CD14-positive monocyte (primary cell): Measurements from ENCODE around the gene ZNF318. TPM values are rescaled to one million over a fixed set of nuclear protein-coding genes. Genes with fewer than 3 reads are reported as not detected.
A peak's percentile ranks its signal among the peaks of the same experiment; 100 is the strongest.

Experiments used
- DNase-seq, 3 donors: peaks; one replicate each; pipeline ENCODE4 v3.0.0-alpha.2; 2011 to 2022
- H2AFZ ChIP-seq: 2 replicates; pipeline ENCODE4 v1.6.0; 2012; ENCODE audit warnings: mild to moderate bottlenecking, low read depth, low read length, inconsistent platforms; ENCODE audit not compliant: insufficient read depth, poor library complexity, severe bottlenecking
- H3K27ac ChIP-seq, 2 donors: 1 replicate in 1 of 2; 2 replicates in 1 of 2; pipeline ENCODE4 v1.5.1; 2012 to 2013; ENCODE audit warnings: low read length in 2 of 2, control low read depth in 1 of 2, inconsistent platforms in 1 of 2, low read depth in 1 of 2, mild to moderate bottlenecking in 1 of 2
- H3K27me3 ChIP-seq, 2 donors: one replicate each; pipeline versions ENCODE4 v1.6.0 to v1.6.1; 2011 to 2013; ENCODE audit warnings: low read length in 2 of 2; ENCODE audit not compliant: control insufficient read depth in 2 of 2, insufficient read depth in 2 of 2
- H3K36me3 ChIP-seq, 2 donors: replicated peaks in 1 of 2; 1 replicate in 1 of 2; 2 replicates in 1 of 2; pipeline versions ENCODE4 v1.5.1 to v1.6.1; 2012 to 2013; ENCODE audit warnings: low read length in 2 of 2, control low read depth in 1 of 2, inconsistent platforms in 1 of 2, mild to moderate bottlenecking in 1 of 2; ENCODE audit not compliant: insufficient read depth in 2 of 2, control insufficient read depth in 1 of 2
- H3K4me1 ChIP-seq, 2 donors: 1 replicate in 1 of 2; 2 replicates in 1 of 2; pipeline versions ENCODE4 v1.5.1 to v1.6.1; 2012 to 2013; ENCODE audit warnings: low read length in 2 of 2, control low read depth in 1 of 2, inconsistent platforms in 1 of 2, mild to moderate bottlenecking in 1 of 2, moderate library complexity in 1 of 2; ENCODE audit not compliant: insufficient read depth in 2 of 2, control insufficient read depth in 1 of 2
- H3K4me2 ChIP-seq: replicated peaks from 2 replicates; pipeline ENCODE3; 2012; ENCODE audit warnings: low read length, moderate library complexity, mild to moderate bottlenecking; ENCODE audit not compliant: poor library complexity, severe bottlenecking; ENCODE audit errors: extremely low read depth
- H3K4me3 ChIP-seq, 3 experiments: fragments of 200-600 bp in 1 of 3; sonication (generic) in 1 of 3; replicated peaks in 1 of 3; 1 replicate in 2 of 3; 2 replicates in 1 of 3; pipeline ENCODE4 v1.5.1; 2011 to 2013; ENCODE audit warnings: low read length in 3 of 3, mild to moderate bottlenecking in 3 of 3, control low read depth in 2 of 3, low read depth in 2 of 3, inconsistent platforms in 1 of 3, moderate library complexity in 1 of 3
- H3K79me2 ChIP-seq: 2 replicates; pipeline ENCODE4 v1.6.0; 2012; ENCODE audit warnings: mild to moderate bottlenecking, control low read depth, inconsistent platforms, low read length, moderate library complexity; ENCODE audit not compliant: insufficient read depth
- H3K9ac ChIP-seq: 2 replicates; pipeline ENCODE4 v1.6.0; 2017; ENCODE audit warnings: low read length, mild to moderate bottlenecking; ENCODE audit not compliant: insufficient read depth, poor library complexity, severe bottlenecking
- H3K9me3 ChIP-seq, 2 donors: replicated peaks in 1 of 2; 1 replicate in 1 of 2; 2 replicates in 1 of 2; pipeline versions ENCODE4 v1.5.1 to v1.6.1; 2012 to 2013; ENCODE audit warnings: low read length in 2 of 2, control low read depth in 1 of 2; ENCODE audit not compliant: control insufficient read depth in 1 of 2, insufficient read depth in 1 of 2
- H4K20me1 ChIP-seq: 2 replicates; pipeline ENCODE4 v1.6.0; 2012; ENCODE audit warnings: mild to moderate bottlenecking, low read length, control low read depth, moderate library complexity; ENCODE audit not compliant: insufficient read depth
- H3K27ac Mint-ChIP-seq, 7 donors: one replicate each; pipeline ENCODE4 v1.8.0; 2020; ENCODE audit warnings: mild to moderate bottlenecking in 7 of 7, mixed read lengths in 7 of 7, moderate library complexity in 6 of 7, inconsistent platforms in 2 of 7
- H3K27me3 Mint-ChIP-seq, 3 donors: one replicate each; pipeline ENCODE4 v1.8.0; 2021 to 2022; ENCODE audit warnings: low read depth in 3 of 3, mild to moderate bottlenecking in 3 of 3, mixed read lengths in 3 of 3, moderate library complexity in 3 of 3, inconsistent platforms in 1 of 3
- H3K36me3 Mint-ChIP-seq, 2 donors: one replicate each; pipeline ENCODE4 v1.8.0; 2020; ENCODE audit warnings: mixed read lengths in 2 of 2, inconsistent platforms in 1 of 2, mild to moderate bottlenecking in 1 of 2
- H3K4me1 Mint-ChIP-seq: one replicate; pipeline ENCODE4 v1.8.0; 2020; ENCODE audit warnings: mild to moderate bottlenecking, mixed read lengths
- H3K4me3 Mint-ChIP-seq, 2 donors: one replicate each; pipeline ENCODE4 v1.8.0; 2020; ENCODE audit warnings: mild to moderate bottlenecking in 2 of 2, mixed read lengths in 2 of 2, moderate library complexity in 1 of 2
- H3K9me3 Mint-ChIP-seq, 7 donors: one replicate each; pipeline ENCODE4 v1.8.0; 2020 to 2022; ENCODE audit warnings: mixed read lengths in 7 of 7, mild to moderate bottlenecking in 6 of 7, moderate library complexity in 6 of 7, inconsistent platforms in 2 of 7
- WGBS: methylation state at CpG from one replicate; pipeline ENCODE4 v1.1.5; 2013; ENCODE audit warnings: missing lambda C conversion rate; ENCODE audit not compliant: insufficient coverage; 5-methylcytosine and 5-hydroxymethylcytosine counted together
- intact Hi-C, 2 donors: fragments of 100-400 bp; cut with micrococcal nuclease; formaldehyde crosslinking; loops; one replicate each; pipeline versions ENCODE4 v1.15.0 to v1.15.1; 2023
- polyA plus RNA-seq, 3 donors: library from polyadenylated mRNA; depleted of rRNA in 1 of 3; unstranded in 2 of 3; stranded (reverse) in 1 of 3; fragments of 300-500 nt in 2 of 3; fragments of >200 nt in 1 of 3; fragmentation: Illumina TruSeq in 2 of 3; gene quantifications; 1 replicate in 2 of 3; 2 replicates in 1 of 3; pipeline ENCODE4 v1.2.3, GENCODE V29; 2012 to 2021
- TF ChIP-seq, protein P1 (sequence below): fragments of 200-600 bp; IDR thresholded peaks from one replicate; pipeline ENCODE4 v1.8.0; 2022; ENCODE audit warnings: antibody characterized with exemption, mild to moderate bottlenecking

Gene ZNF318
- polyA plus RNA-seq, 3 donors = 3.2 to 19.4 (median 3.6) TPM

DNA sequence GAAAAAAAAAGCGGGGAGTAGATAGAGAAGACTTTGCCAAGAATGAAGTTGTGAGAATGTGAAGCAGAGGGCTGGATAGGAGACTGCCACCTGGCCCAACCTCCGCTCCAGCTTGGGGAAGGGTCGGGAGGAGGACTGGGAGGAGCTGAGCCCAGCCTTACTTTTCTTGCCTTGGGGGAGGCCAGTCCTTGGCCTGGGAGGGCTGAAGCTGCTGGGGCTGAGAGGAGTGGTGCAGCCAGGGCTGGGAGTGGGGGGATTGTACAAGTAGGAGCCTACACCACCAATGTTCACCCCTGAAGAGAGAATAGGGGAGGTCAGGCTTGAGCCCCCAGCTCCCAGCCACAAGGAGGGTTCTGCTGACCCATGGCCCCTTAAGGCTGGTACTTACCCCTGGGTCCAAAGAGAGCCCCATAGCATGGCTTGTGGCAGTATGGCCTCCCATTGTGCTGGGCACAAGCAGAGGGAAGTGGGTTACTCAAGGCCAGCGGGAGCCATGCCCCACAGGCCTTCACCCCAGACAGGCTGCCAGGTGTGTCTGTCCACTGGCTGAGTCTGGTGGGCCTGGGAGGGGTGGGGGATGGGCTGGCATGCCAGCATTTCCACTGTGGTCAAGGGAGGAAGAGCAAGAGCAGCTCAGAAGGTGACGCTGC, 61.9 kb downstream of the ZNF318 start:
- Histone ChIP-seq H3K4me3 (peak overlapping the region in 1 of 3 experiments; percentile 73), H3K4me1 (peaks cover 46 to 50% of the 10 kb centered on the region in 2 donors), H3K4me2 (peak overlapping the region; percentile 81), H3K9ac (no peak overlapping the region), H3K27me3 (no peaks in the 10 kb centered on the region), H4K20me1 (no peaks in the 10 kb centered on the region), H3K79me2 (no peaks in the 10 kb centered on the region), H3K36me3 (no peaks in the 10 kb centered on the region), H3K9me3 (no peaks in the 10 kb centered on the region), H3K27ac (no peak overlapping the region), H2AFZ (no peak overlapping the region)
- TF ChIP-seq, protein P1, sequence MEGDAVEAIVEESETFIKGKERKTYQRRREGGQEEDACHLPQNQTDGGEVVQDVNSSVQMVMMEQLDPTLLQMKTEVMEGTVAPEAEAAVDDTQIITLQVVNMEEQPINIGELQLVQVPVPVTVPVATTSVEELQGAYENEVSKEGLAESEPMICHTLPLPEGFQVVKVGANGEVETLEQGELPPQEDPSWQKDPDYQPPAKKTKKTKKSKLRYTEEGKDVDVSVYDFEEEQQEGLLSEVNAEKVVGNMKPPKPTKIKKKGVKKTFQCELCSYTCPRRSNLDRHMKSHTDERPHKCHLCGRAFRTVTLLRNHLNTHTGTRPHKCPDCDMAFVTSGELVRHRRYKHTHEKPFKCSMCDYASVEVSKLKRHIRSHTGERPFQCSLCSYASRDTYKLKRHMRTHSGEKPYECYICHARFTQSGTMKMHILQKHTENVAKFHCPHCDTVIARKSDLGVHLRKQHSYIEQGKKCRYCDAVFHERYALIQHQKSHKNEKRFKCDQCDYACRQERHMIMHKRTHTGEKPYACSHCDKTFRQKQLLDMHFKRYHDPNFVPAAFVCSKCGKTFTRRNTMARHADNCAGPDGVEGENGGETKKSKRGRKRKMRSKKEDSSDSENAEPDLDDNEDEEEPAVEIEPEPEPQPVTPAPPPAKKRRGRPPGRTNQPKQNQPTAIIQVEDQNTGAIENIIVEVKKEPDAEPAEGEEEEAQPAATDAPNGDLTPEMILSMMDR = no peak
- H3K36me3 Mint-ChIP-seq = no peaks in the 10 kb centered on the region
- no peak overlapping the region for H3K27ac Mint-ChIP-seq
- WGBS = 80% methylated on average over 3 of the region's 5 CpGs
- H3K27me3 Mint-ChIP-seq = peaks cover 0 to 2% (median 0%) of the 10 kb centered on the region in 3 donors
- no peak for DNase-seq
- H3K9me3 Mint-ChIP-seq = peaks cover 0 to 1% (median 0%) of the 10 kb centered on the region in 7 donors
- peak overlapping the region in 1 of 2 donors; percentile 36 for H3K4me3 Mint-ChIP-seq
- intact Hi-C loops = no loop called here
- H3K4me1 Mint-ChIP-seq = peaks cover 47% of the 10 kb centered on the region

DNA sequence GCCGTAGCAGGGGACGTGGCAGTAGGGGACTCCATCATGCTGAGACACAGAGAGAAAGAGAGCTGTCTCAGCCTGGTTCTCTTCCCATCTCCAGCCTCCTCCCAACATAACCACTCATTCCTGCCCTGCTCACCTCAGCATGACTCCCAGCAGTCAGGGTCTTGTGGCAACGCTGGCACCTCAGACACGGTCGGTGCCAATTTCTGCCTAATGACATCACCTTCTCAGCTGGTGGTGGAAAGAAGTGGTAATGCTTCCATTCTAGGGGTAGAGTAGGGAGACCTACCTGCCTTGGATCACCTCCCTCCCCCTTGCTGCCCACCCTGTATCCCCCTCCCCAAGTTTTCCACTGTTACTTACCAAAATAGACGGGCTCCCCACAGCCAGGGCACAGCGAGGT, 63.4 kb downstream of the ZNF318 start:
- no peak for DNase-seq
- 100% methylated on average over 2 of the region's 7 CpGs for WGBS
- Mint-ChIP-seq H3K4me1 (peaks cover 35% of the 10 kb centered on the region), H3K36me3 (no peaks in the 10 kb centered on the region), H3K4me3 (no peak overlapping the region), H3K27me3 (peaks cover 0 to 6% (median 0%) of the 10 kb centered on the region in 3 donors), H3K27ac (no peak overlapping the region), H3K9me3 (no peaks in the 10 kb centered on the region)
- no peaks in the 10 kb centered on the region for H3K79me2 ChIP-seq
- H2AFZ ChIP-seq = no peak overlapping the region
- no peaks in the 10 kb centered on the region for H3K9me3 ChIP-seq
- H3K9ac ChIP-seq = no peak overlapping the region
- peaks cover 31 to 35% of the 10 kb centered on the region in 2 donors for H3K4me1 ChIP-seq
- TF ChIP-seq, protein P1 = no peak
- no peaks in the 10 kb centered on the region for H3K27me3 ChIP-seq
- H3K36me3 ChIP-seq = no peaks in the 10 kb centered on the region
- no peak overlapping the region for H3K4me2 ChIP-seq
- H3K27ac ChIP-seq = no peak overlapping the region
- H4K20me1 ChIP-seq = no peaks in the 10 kb centered on the region
- H3K4me3 ChIP-seq = no peak overlapping the region
- intact Hi-C loops = no loop called here
